ENCODE results near the gene PPTC7. TPM values are rescaled to one million over a fixed set of nuclear protein-coding genes. Genes with fewer than 3 reads are reported as not detected.

The PPTC7 gene
- total and polyA plus RNA-seq, 2 experiments from 2014 or later = 8.1 to 11.8 TPM

GRCh38 chr12:110619534-110619953, 36.4 kb upstream of the PPTC7 start:
- Histone ChIP-seq H4K20me1 (ENCODE audit: insufficient read depth, poor library complexity, severe bottlenecking) (no peaks in the 10 kb centered on the region), H3K9me3 (ENCODE audit: low read depth) (no peaks in the 10 kb centered on the region), H2AFZ (no peak overlapping the region), H3K27ac (no peak overlapping the region), H3K4me1 (ENCODE audit: insufficient read depth) (peaks cover 3% of the 10 kb centered on the region), H3K79me2 (peaks cover 7% of the 10 kb centered on the region), H3K27me3 (no peaks in the 10 kb centered on the region), H3K9me2 (replicated peaks; ENCODE audit: insufficient read depth) (no peaks in the 10 kb centered on the region), H3K4me3 (no peak overlapping the region), H3K4me2 (no peak overlapping the region), H3K36me3 (replicated peaks; ENCODE audit: insufficient read depth, low read depth) (no peaks in the 10 kb centered on the region)
- WGBS (ENCODE audit: low lambda C conversion rate, missing lambda C conversion rate) = 84% methylated on average over 4 of the region's 4 CpGs
- no peak for DNase-seq (ENCODE audit: low spot score)
- TF ChIP-seq EZH2 (IDR thresholded peaks at IDR 0.05; ENCODE audit: borderline replicate concordance) = no peak
- no peak for TF ChIP-seq CTCF (IDR thresholded peaks at IDR 0.05; ENCODE audit: poor library complexity)
- no peak for TF ChIP-seq EZH2phosphoT487 (IDR thresholded peaks at IDR 0.05; ENCODE audit: low read depth, severe bottlenecking, unreplicated experiment)

- H2AFZ ChIP-seq = no peak overlapping the region
- H3K4me1 ChIP-seq (ENCODE audit: insufficient read depth) = peaks cover 3% of the 10 kb centered on the region
- H3K36me3 ChIP-seq (replicated peaks; ENCODE audit: insufficient read depth, low read depth) = no peaks in the 10 kb centered on the region
- TF ChIP-seq CTCF (IDR thresholded peaks at IDR 0.05; ENCODE audit: poor library complexity) (no peak), EZH2phosphoT487 (IDR thresholded peaks at IDR 0.05; ENCODE audit: low read depth, severe bottlenecking, unreplicated experiment) (no peak), EZH2 (IDR thresholded peaks at IDR 0.05; ENCODE audit: borderline replicate concordance) (no peak)
- peaks cover 10% of the 10 kb centered on the region for H3K79me2 ChIP-seq
- no peaks in the 10 kb centered on the region for H3K9me2 ChIP-seq (replicated peaks; ENCODE audit: insufficient read depth)
- H3K27me3 ChIP-seq = no peaks in the 10 kb centered on the region
- no peak overlapping the region for H3K27ac ChIP-seq
- H3K4me3 ChIP-seq = no peak overlapping the region
- no peak for DNase-seq (ENCODE audit: low spot score)
- H3K4me2 ChIP-seq = no peak overlapping the region
- no peaks in the 10 kb centered on the region for H4K20me1 ChIP-seq (ENCODE audit: insufficient read depth, poor library complexity, severe bottlenecking)
- H3K9me3 ChIP-seq (ENCODE audit: low read depth) = no peaks in the 10 kb centered on the region
- WGBS (ENCODE audit: low lambda C conversion rate, missing lambda C conversion rate) = 96% methylated on average over 5 of the region's 5 CpGs
Observed at GRCh38 chr12:110616471-110617115, 33.5 kb upstream of the PPTC7 start.

GRCh38 chr12:110615171-110615570, 32.1 kb upstream of the PPTC7 start:
- no peak overlapping the region for H3K27ac ChIP-seq
- H3K4me3 ChIP-seq = no peak overlapping the region
- H2AFZ ChIP-seq = no peak overlapping the region
- peaks cover 10% of the 10 kb centered on the region for H3K79me2 ChIP-seq
- WGBS (ENCODE audit: low lambda C conversion rate, missing lambda C conversion rate) = 91% methylated on average over 8 of the region's 8 CpGs
- no peaks in the 10 kb centered on the region for H3K36me3 ChIP-seq (replicated peaks; ENCODE audit: insufficient read depth, low read depth)
- H3K9me3 ChIP-seq (ENCODE audit: low read depth) = no peaks in the 10 kb centered on the region
- H3K27me3 ChIP-seq = no peaks in the 10 kb centered on the region
- TF ChIP-seq CTCF (IDR thresholded peaks at IDR 0.05; ENCODE audit: poor library complexity) (no peak), EZH2 (IDR thresholded peaks at IDR 0.05; ENCODE audit: borderline replicate concordance) (no peak), EZH2phosphoT487 (IDR thresholded peaks at IDR 0.05; ENCODE audit: low read depth, severe bottlenecking, unreplicated experiment) (no peak)
- H3K4me2 ChIP-seq = peak overlapping the region; percentile 86
- H3K9me2 ChIP-seq (replicated peaks; ENCODE audit: insufficient read depth) = no peaks in the 10 kb centered on the region
- H4K20me1 ChIP-seq (ENCODE audit: insufficient read depth, poor library complexity, severe bottlenecking) = no peaks in the 10 kb centered on the region
- H3K4me1 ChIP-seq (ENCODE audit: insufficient read depth) = peaks cover 3% of the 10 kb centered on the region
- no peak for DNase-seq (ENCODE audit: low spot score)

Measured in hepatocyte (in vitro differentiated cells).